HS-27A (cell line): ENCODE measurements around the gene NUBP2.

Experiments
- DNase-seq: peaks from one replicate; pipeline ENCODE4 v3.0.0-alpha.2; 2012; ENCODE audit warnings: low read depth, missing footprints

The NUBP2 gene

DNA sequence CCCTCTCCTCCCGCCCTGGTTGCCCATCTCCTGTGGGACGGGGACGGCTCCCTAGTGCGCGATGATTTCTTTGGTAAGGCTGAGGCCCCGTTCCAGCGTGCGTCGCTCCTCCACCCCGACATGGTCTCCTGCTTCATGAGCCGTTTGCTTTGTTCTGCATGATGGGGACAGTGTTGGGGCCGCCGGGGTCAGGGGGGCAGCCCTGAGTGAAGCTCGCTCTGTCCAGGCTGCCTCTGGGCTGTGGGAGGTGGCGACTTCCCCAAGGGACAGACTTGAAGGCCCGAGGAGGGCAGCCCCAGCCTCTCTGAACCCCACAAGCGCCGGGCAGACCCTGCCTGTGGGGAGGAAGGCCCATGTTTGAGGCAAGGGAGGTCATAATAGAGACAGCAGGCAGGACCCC is 23.8 kb upstream of the NUBP2 start:
- DNase-seq = no peak

DNA sequence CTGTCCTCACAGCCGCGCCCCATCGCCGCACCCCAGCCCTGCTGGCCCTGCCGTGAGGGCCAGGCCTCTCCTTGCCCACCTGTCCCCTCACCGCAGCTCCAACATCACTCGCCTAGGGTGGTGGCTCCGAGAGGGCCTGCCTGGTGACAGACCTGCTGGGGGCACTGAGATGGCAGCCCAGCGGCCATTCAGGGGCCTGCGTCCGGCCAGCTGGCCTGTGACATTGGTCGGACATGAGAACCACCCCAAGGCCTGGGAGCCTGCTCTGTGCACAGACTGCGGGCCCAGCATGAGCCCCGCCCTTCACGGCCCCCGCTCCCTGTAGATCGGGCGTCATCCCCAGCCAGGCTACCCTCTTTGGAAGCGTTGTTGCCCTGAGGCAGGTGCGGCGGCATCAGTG is 23.2 kb upstream of the NUBP2 start:
- no peak for DNase-seq

- DNase-seq = no peak
Measured at GRCh38 chr16:1760911-1761310, 21.8 kb upstream of the NUBP2 start.

- DNase-seq = no peak
Measured at GRCh38 chr16:1761751-1762150, 21.0 kb upstream of the NUBP2 start.

- DNase-seq = no peak
Measured at GRCh38 chr16:1762196-1762878, 20.4 kb upstream of the NUBP2 start.

DNA sequence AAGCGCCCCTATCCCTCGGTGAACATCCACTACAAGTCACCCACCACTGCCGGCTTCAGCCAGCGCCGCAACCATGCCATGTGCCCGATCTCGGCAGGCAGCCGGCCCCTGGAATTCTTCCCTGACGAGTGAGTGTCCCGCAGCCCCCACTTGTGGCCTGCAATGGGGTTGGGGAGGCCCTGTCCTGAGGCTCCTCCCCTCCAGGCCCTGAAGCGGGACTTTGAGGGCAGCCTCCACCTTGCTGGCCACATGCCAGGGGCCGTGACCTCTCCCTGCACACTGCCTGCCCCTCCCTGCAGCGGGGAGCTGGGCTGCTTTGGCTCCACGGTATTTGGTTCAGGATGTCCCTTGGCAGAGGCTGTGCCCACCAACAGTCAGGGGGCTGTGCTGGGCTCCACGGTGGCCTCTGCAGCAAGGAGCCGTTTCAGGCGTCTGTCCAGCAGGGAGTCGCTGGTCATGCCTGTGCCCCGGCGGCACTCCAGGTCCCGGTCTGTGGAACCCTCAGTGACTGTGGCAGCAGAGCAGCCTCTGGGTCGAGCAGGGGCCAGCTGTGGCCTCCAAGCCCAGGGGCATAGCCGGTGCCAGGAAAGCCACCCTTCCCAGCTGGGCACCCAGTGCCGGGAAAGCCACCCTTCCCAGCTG is 19.8 kb upstream of the NUBP2 start:
- DNase-seq = no peak

- DNase-seq = no peak
Measured at GRCh38 chr16:1763521-1764511, 18.9 kb upstream of the NUBP2 start.

GRCh38 chr16:1764971-1765370 is 17.8 kb upstream of the NUBP2 start:
- no peak for DNase-seq

- no peak for DNase-seq
Measured at GRCh38 chr16:1765826-1766225, 16.9 kb upstream of the NUBP2 start.

DNA sequence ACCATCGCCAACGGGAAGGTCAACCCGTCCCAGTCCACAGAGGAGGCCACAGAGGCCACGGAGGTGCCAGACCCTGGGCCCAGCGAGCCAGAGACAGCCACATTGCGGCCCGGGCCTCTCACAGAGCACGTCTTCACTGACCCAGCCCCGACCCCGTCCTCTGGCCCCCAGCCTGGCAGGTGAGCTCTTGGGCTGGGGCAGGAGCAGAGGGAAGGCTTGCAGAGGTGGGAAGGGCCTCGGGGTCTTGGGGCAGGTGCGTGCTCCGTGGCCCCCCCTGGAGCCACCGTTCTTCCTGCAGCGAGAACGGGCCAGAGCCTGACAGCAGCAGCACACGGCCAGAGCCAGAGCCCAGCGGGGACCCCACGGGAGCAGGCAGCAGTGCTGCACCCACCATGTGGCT is 16.5 kb upstream of the NUBP2 start:
- no peak for DNase-seq

DNA sequence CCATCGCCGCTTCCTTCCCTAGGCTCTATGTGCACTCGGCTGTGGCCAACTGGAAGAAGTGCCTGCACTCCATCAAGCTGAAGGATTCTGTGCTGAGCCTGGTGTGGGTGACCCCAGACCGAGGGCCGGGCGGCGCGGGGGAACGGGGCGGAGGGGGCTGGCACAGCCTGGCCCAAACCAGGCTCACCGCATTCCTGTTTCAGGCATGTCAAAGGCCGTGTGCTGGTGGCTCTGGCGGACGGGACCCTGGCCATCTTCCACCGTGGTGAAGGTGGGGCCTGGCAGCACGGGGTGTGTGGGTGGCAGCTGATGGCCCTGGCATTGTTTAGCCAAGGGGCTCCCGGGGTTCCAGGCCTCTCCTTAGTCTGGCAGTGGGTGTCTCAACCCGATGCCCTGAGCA is 16.1 kb upstream of the NUBP2 start:
- no peak for DNase-seq

GRCh38 chr16:1767116-1767994 is 15.4 kb upstream of the NUBP2 start:
- no peak for DNase-seq

GRCh38 chr16:1768061-1768766 is 14.5 kb upstream of the NUBP2 start:
- DNase-seq = no peak

DNA sequence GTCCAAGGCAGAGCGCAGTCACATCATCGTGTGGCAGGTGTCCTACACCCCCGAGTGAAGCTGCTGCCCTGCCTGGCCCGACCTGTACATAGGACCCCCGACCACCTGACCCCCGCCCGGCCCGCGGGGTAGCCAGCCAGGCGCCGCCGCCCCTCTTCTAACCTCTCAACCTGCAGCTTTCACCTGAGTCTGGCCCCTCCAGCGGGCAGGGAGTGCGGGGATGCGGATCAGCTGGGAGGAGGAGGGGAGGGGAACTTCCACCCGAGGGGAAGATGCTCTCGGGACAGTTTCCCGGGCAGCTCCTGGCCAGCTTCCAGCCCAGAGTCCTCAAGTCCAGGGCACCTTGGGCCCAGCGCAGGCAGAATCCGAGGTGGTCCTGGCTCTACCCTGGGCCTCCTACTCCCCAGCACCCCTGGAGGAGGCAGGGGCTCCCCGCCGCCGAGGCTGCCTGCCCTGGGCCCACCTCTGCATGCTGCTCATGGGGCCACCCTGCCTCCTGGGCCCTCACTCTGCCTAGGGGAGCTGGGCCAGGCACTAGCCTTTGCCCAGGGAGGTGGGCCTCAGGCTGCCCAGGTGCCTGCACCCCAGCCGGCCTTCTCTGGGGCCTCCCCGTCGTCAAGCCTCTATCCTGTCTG is 13.9 kb upstream of the NUBP2 start:
- DNase-seq = no peak

- no peak for DNase-seq
Measured at GRCh38 chr16:1769402-1770300, 13.1 kb upstream of the NUBP2 start.

- no peak for DNase-seq
Measured at GRCh38 chr16:1770328-1771187, 12.2 kb upstream of the NUBP2 start.

DNA sequence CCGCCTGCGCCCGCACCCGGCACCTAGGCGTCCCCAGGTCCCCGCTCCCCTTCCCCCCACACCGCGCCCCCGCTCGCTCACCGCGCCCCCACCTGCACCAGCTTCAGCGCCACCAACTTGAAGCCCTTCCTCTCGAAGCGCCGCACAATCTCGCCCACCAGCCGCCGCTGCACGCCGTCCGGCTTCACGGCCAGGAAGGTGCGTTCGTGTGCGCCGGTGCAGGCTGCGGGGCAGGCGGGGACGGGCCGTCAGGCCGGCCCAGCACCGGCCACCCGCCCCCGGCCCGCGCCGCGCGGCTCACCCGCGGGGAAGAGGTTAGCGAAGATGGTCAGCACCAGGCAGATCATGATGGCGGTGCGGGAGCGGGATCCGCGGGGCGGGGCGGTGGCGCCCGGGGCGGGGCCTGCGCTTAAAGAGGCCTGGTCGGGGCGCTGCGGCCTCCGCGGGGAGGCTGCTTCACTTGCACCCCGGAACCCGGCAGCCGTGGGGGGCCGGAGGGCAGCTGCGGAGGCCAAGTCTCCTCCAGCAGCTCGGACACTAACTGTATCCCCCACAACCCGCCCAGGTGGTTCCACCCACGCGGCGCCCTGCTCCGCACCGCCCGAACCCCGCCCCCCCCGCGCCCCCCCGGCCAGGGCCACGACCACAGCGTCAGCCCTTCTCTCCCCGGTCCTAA is 11.4 kb upstream of the NUBP2 start, which contains the start of gene NME3:
NME3 (minus strand) TSS at position 356 of the 676 bp plus-strand sequence; CDS start at position 347, 9 bp downstream.
- DNase-seq = no peak

- no peak for DNase-seq
Measured at GRCh38 chr16:1771864-1772361, 10.8 kb upstream of the NUBP2 start.
